Measurements from ENCODE around the gene PLA2G5.
A peak's percentile ranks its signal among the peaks of the same experiment; 100 is the strongest.

Gene PLA2G5

GRCh38 chr1:20093940-20094391, 24.0 kb downstream of the PLA2G5 start:
- no peak overlapping the region for H3K4me3 ChIP-seq (ENCODE audit: low read depth, low read length)
- no peak for TF ChIP-seq CTCF (IDR thresholded peaks at IDR 0.05; ENCODE audit: low read depth, low read length)
- no peak for DNase-seq (ENCODE audit: low read depth, low spot score)
- in situ Hi-C loops (cut with HindIII; ENCODE audit: low sequenced_read_pairs): no loop called here

- TF ChIP-seq CTCF (IDR thresholded peaks at IDR 0.05; ENCODE audit: low read depth, low read length): no peak
- in situ Hi-C loops (cut with HindIII; ENCODE audit: low sequenced_read_pairs): no loop called here
- H3K4me3 ChIP-seq (ENCODE audit: low read depth, low read length): no peak overlapping the region
- DNase-seq (ENCODE audit: low read depth, low spot score): no peak
Observed at GRCh38 chr1:20095564-20096434, 25.8 kb downstream of the PLA2G5 start.

GRCh38 chr1:20096840-20097447, 26.9 kb downstream of the PLA2G5 start:
- no peak overlapping the region for H3K4me3 ChIP-seq (ENCODE audit: low read depth, low read length)
- DNase-seq (ENCODE audit: low read depth, low spot score): no peak
- in situ Hi-C loops (cut with HindIII; ENCODE audit: low sequenced_read_pairs): no loop called here
- TF ChIP-seq CTCF (IDR thresholded peaks at IDR 0.05; ENCODE audit: low read depth, low read length): no peak

GRCh38 chr1:20099533-20099932, 29.5 kb downstream of the PLA2G5 start:
- no peak for TF ChIP-seq CTCF (IDR thresholded peaks at IDR 0.05; ENCODE audit: low read depth, low read length)
- no peak for DNase-seq (ENCODE audit: low read depth, low spot score)
- no peak overlapping the region for H3K4me3 ChIP-seq (ENCODE audit: low read depth, low read length)
- in situ Hi-C loops (cut with HindIII; ENCODE audit: low sequenced_read_pairs): no loop called here

GRCh38 chr1:20100632-20101355, 30.8 kb downstream of the PLA2G5 start:
- no peak overlapping the region for H3K4me3 ChIP-seq (ENCODE audit: low read depth, low read length)
- in situ Hi-C loops (cut with HindIII; ENCODE audit: low sequenced_read_pairs): no loop called here
- TF ChIP-seq CTCF (IDR thresholded peaks at IDR 0.05; ENCODE audit: low read depth, low read length): peak; percentile 84
- peak; percentile 46 for DNase-seq (ENCODE audit: low read depth, low spot score)

- in situ Hi-C loops (cut with HindIII; ENCODE audit: low sequenced_read_pairs): no loop called here
- DNase-seq (ENCODE audit: low read depth, low spot score): peak; percentile 33
- TF ChIP-seq CTCF (IDR thresholded peaks at IDR 0.05; ENCODE audit: low read depth, low read length): no peak
- no peak overlapping the region for H3K4me3 ChIP-seq (ENCODE audit: low read depth, low read length)
Observed at GRCh38 chr1:20102875-20103274, 32.9 kb downstream of the PLA2G5 start.
